Vagina (tissue), 2 donors: ENCODE results near the gene CEP250. TPM values are rescaled to one million over a fixed set of nuclear protein-coding genes. Genes with fewer than 3 reads are reported as not detected.

ENCODE experiments used
- DNase-seq, 2 donors: peaks; one replicate each; pipeline ENCODE4 v3.0.0-alpha.2; 2017; ENCODE audit errors: extremely low spot score in 2 of 2
- H3K27ac ChIP-seq: fragments of 200-600 bp; sonication (generic); one replicate; pipeline ENCODE4 v1.5.1; 2019
- H3K27me3 ChIP-seq: fragments of 200-600 bp; sonication (generic); one replicate; pipeline ENCODE4 v1.5.1; 2019
- H3K36me3 ChIP-seq, 2 donors: fragments of 200-600 bp; sonication (generic); one replicate each; pipeline ENCODE4 v1.5.1; 2017 to 2019
- H3K4me1 ChIP-seq: fragments of 200-600 bp; sonication (generic); one replicate; pipeline ENCODE4 v1.5.1; 2019
- H3K4me3 ChIP-seq, 2 donors: fragments of 200-600 bp; sonication (generic); 1 replicate in 1 of 2; 2 replicates in 1 of 2; pipeline ENCODE4 v1.5.1; 2016 to 2019
- H3K9me3 ChIP-seq: fragments of 200-600 bp; sonication (generic); one replicate; pipeline ENCODE4 v1.5.1; 2019
- POLR2A ChIP-seq, 2 donors: fragments of 450-650 bp; IDR thresholded peaks; one replicate each; pipeline ENCODE4 v1.6.1; 2017; ENCODE audit warnings: antibody characterized with exemption in 2 of 2, mild to moderate bottlenecking in 2 of 2, moderate library complexity in 2 of 2
- POLR2AphosphoS5 ChIP-seq, 2 donors: sonication (generic); formaldehyde crosslinking; IDR thresholded peaks; one replicate each; pipeline ENCODE4 v1.9.0; 2017; ENCODE audit warnings: antibody characterized with exemption in 2 of 2, mild to moderate bottlenecking in 2 of 2, low read depth in 1 of 2; ENCODE audit not compliant: insufficient read depth in 1 of 2
- intact Hi-C: fragments of 100-400 bp; cut with DNase I; formaldehyde crosslinking; loops from one replicate; pipeline ENCODE4 v1.15.1; 2023
- total RNA-seq: library from RNA; depleted of rRNA; stranded (reverse); fragments of >200 nt; gene quantifications from one replicate; pipeline ENCODE4 v1.2.3, GENCODE V29; 2016
- TF ChIP-seq, protein P1 (sequence below), 3 experiments: fragments of 450-650 bp in 2 of 3; fragments of 200-600 bp in 1 of 3; sonication (generic) in 1 of 3; IDR thresholded peaks; one replicate each; pipeline ENCODE4 v1.5.1; 2017 to 2019; ENCODE audit warnings: antibody characterized with exemption in 3 of 3, mild to moderate bottlenecking in 2 of 3, moderate library complexity in 2 of 3

Gene CEP250
- total RNA-seq, 1 donor from 2014 or later, result 10.1 TPM

DNA sequence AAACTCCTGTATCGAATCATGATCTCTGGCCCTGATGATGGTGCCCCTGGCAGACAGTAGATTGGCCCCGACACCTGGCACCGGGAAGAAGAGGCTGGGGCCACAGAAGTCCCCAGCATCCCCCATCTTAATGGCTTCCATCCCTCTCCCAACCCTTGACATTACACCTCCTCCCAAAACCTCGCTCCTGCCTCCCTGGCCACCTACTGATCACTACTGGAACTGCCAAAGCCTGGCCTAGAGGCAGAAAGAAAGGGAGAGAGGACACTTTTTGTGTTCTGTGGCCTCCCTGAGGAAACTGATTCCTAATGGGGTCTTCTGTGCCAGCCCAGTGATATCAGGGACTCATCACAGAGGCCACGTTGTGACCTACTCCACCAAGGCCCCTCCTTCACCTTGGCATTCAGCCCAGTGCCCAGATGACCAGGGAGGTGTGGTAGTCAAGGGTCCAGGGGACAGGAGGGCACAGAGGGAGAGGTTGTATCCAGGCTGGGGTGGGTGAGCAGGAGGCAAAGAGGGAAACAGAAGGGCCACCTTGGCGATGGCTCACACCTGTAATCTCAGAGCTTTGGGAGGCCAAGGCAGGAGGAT, 68.0 kb downstream of the CEP250 start:
- Histone ChIP-seq H3K27ac (no peak overlapping the region), H3K4me3 (no peak overlapping the region), H3K4me1 (no peaks in the 10 kb centered on the region), H3K27me3 (no peaks in the 10 kb centered on the region), H3K9me3 (no peaks in the 10 kb centered on the region), H3K36me3 (no peaks in the 10 kb centered on the region)
- DNase-seq, result no peak
- intact Hi-C loops, result no loop called here
- TF ChIP-seq, protein P1, sequence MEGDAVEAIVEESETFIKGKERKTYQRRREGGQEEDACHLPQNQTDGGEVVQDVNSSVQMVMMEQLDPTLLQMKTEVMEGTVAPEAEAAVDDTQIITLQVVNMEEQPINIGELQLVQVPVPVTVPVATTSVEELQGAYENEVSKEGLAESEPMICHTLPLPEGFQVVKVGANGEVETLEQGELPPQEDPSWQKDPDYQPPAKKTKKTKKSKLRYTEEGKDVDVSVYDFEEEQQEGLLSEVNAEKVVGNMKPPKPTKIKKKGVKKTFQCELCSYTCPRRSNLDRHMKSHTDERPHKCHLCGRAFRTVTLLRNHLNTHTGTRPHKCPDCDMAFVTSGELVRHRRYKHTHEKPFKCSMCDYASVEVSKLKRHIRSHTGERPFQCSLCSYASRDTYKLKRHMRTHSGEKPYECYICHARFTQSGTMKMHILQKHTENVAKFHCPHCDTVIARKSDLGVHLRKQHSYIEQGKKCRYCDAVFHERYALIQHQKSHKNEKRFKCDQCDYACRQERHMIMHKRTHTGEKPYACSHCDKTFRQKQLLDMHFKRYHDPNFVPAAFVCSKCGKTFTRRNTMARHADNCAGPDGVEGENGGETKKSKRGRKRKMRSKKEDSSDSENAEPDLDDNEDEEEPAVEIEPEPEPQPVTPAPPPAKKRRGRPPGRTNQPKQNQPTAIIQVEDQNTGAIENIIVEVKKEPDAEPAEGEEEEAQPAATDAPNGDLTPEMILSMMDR (IDR thresholded peaks at IDR 0.05), result no peak
- TF ChIP-seq POLR2A (IDR thresholded peaks at IDR 0.05) (no peak), POLR2AphosphoS5 (IDR thresholded peaks at IDR 0.05; ENCODE audit: insufficient read depth in 1 of 2, low read depth in 1 of 2) (no peak)

DNA sequence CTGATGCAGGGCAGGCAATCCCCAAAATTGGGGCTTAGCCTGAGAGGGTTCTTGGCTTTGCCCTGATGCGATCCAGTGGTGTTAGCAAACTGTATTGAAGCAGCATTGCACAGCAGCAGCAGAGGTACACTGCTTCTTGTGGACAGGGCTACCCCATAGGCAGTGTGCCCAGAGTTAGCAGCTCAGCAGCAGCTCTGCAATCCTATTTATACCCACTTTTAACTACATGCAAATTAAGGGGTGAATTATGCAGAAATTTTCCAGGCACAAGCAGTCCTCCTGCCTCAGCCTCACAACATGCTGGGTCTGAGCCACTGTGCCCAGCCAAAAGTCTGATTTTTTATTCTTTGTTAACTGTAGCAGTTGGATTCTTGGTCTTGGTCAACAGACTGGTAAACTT, 70.2 kb downstream of the CEP250 start:
- intact Hi-C loops, result no loop called here
- no peaks in the 10 kb centered on the region for H3K4me1 ChIP-seq
- no peaks in the 10 kb centered on the region for H3K27me3 ChIP-seq
- no peak overlapping the region for H3K4me3 ChIP-seq
- no peaks in the 10 kb centered on the region for H3K36me3 ChIP-seq
- TF ChIP-seq, protein P1 (IDR thresholded peaks at IDR 0.05), result no peak
- TF ChIP-seq POLR2AphosphoS5 (IDR thresholded peaks at IDR 0.05; ENCODE audit: insufficient read depth in 1 of 2, low read depth in 1 of 2) (no peak), POLR2A (IDR thresholded peaks at IDR 0.05) (no peak)
- H3K9me3 ChIP-seq, result no peaks in the 10 kb centered on the region
- DNase-seq, result no peak
- H3K27ac ChIP-seq, result no peak overlapping the region

DNA sequence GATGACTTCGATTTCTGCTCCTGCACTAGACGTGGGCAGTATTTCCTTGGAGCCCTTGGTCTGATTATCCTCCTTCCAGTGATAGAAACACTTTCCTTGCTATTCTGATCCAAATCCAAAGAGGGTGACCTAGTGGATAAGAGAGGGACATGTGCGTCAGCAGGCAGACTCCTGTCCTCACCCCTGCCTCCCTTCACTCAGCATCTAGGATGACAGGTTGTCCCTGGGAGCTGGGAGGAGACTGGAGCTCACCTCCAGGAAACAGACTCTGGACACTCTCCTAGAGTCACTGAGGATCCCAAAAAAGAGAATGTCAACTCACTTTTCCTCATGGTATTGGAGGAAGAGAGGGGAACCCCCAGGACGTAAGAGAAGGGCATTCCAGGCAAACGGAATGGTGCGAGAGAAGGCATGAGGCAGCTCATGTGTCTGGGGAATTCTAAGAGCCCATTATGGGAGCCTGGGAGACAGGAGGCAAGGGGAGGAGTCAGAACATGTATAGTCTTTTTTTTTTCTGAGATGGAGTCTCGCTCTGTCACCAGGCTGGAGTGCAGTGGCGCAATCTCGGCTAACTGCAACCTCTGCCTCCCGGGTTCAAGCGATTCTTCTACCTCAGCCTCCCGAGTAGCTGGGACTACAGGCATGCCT, 71.8 kb downstream of the CEP250 start:
- Histone ChIP-seq H3K27me3 (no peaks in the 10 kb centered on the region), H3K4me3 (no peak overlapping the region), H3K4me1 (no peaks in the 10 kb centered on the region), H3K27ac (no peak overlapping the region), H3K36me3 (no peaks in the 10 kb centered on the region), H3K9me3 (no peaks in the 10 kb centered on the region)
- TF ChIP-seq, protein P1 (IDR thresholded peaks at IDR 0.05), result no peak
- TF ChIP-seq POLR2A (IDR thresholded peaks at IDR 0.05), result no peak
- no peak for TF ChIP-seq POLR2AphosphoS5 (IDR thresholded peaks at IDR 0.05; ENCODE audit: insufficient read depth in 1 of 2, low read depth in 1 of 2)
- intact Hi-C loops, result no loop called here
- no peak for DNase-seq

DNA sequence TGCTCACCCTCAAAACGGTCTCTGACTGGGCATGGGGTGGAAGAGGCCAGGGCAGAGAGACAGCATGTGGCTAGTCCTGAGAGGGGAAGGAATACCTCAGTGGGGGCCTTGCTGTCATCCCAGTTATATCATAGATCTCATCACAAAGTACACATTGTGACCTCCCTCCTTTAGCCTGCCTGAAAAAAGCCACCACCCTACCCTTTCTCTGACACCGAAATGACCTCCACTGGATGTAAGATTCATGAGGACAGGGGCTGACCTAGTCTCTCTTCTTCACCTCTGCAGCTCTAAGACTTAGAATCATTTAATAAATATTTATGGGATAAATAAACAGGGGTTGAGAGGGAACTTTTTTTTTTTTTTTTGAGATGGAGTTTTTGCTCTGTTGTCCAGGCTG, 74.2 kb downstream of the CEP250 start, which contains the start of gene C20orf173:
Gene C20orf173, minus strand, starts transcription at position 101 of the 400 bp plus-strand sequence. CDS start 279 bp downstream, outside the sequence.
- no peaks in the 10 kb centered on the region for H3K9me3 ChIP-seq
- H3K27ac ChIP-seq, result no peak within 1 kb of the TSS
- DNase-seq, result no peak
- H3K4me3 ChIP-seq, result no peak within 1 kb of the TSS
- H3K4me1 ChIP-seq, result no peaks in the 10 kb centered on the region
- TF ChIP-seq, protein P1 (IDR thresholded peaks at IDR 0.05), result no peak
- no peak for TF ChIP-seq POLR2A (IDR thresholded peaks at IDR 0.05)
- TF ChIP-seq POLR2AphosphoS5 (IDR thresholded peaks at IDR 0.05; ENCODE audit: insufficient read depth in 1 of 2, low read depth in 1 of 2), result no peak
- H3K27me3 ChIP-seq, result no peaks in the 10 kb centered on the region
- intact Hi-C loops, result no loop called here
- no peaks in the 10 kb centered on the region for H3K36me3 ChIP-seq

DNA sequence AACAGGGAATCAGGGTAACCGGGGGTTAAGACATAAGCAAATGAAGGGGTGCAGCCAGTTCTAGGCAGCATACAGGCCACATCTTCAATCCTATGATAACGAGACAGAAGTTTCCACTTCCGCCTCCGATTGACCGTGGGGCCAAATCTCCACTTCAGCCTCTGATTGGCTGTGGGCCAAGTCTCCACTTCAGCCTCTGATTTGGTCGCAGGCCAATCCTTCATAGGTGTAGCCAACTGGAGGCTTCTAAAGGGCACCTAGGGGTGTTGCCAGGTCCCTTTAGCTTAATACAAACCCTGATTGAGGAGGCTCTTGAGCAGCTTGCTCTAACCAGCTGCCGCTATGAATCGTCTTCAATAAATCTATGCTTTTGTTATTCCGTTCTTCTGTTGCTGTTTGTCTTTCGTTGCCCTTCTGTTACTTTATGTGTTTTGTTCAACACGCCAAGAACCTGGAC, 84.4 kb downstream of the CEP250 start:
- peaks cover 8% of the 10 kb centered on the region for H3K4me1 ChIP-seq
- no peaks in the 10 kb centered on the region for H3K9me3 ChIP-seq
- no peak for TF ChIP-seq POLR2AphosphoS5 (IDR thresholded peaks at IDR 0.05; ENCODE audit: insufficient read depth in 1 of 2, low read depth in 1 of 2)
- DNase-seq, result no peak
- no peaks in the 10 kb centered on the region for H3K27me3 ChIP-seq
- no peak overlapping the region for H3K4me3 ChIP-seq
- no peak overlapping the region for H3K27ac ChIP-seq
- intact Hi-C loops, result no loop called here
- H3K36me3 ChIP-seq, result peaks cover 0 to 11% of the 10 kb centered on the region in 2 donors
